ENCODE measurements around the gene IFT122.

The IFT122 gene

DNA sequence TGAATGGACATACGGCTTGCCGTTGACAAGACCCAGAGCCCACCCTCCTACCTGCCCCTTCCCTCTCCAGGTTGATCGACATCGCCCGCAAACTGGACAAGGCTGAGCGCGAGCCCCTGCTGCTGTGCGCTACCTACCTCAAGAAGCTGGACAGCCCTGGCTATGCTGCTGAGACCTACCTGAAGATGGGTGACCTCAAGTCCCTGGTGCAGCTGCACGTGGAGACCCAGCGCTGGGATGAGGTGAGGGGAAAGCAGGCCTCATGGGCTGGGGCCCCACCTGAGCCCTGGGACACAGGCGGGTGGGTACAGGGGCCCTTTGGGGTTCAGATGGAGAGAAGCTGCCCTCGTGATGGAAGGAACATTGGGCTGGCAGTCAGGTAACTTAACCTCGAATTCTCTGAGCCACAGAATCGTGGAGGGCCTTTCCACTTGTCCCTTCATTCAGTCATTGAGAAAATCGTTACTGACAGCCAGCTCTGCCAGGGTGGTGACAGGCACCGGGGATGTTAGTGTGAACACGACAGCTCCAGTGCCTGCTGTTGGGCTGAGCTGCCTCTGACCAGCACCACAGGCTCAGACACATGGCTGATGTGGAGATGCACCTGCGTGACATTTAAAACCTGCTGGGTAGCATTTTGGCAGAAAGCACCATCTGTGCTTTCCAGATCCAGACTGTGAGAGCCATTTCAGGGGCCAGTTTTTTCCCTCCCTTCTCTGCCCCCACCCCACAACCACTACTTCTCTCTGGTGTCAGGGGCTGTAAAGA, 62.8 kb downstream of the IFT122 start:
- TF ChIP-seq, protein P1, sequence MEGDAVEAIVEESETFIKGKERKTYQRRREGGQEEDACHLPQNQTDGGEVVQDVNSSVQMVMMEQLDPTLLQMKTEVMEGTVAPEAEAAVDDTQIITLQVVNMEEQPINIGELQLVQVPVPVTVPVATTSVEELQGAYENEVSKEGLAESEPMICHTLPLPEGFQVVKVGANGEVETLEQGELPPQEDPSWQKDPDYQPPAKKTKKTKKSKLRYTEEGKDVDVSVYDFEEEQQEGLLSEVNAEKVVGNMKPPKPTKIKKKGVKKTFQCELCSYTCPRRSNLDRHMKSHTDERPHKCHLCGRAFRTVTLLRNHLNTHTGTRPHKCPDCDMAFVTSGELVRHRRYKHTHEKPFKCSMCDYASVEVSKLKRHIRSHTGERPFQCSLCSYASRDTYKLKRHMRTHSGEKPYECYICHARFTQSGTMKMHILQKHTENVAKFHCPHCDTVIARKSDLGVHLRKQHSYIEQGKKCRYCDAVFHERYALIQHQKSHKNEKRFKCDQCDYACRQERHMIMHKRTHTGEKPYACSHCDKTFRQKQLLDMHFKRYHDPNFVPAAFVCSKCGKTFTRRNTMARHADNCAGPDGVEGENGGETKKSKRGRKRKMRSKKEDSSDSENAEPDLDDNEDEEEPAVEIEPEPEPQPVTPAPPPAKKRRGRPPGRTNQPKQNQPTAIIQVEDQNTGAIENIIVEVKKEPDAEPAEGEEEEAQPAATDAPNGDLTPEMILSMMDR (IDR thresholded peaks at IDR 0.05; ENCODE audit: low read depth, low read length) = no peak
- no peak overlapping the region; the same call in 1 of the 2 replicates for H3K27ac ChIP-seq

DNA sequence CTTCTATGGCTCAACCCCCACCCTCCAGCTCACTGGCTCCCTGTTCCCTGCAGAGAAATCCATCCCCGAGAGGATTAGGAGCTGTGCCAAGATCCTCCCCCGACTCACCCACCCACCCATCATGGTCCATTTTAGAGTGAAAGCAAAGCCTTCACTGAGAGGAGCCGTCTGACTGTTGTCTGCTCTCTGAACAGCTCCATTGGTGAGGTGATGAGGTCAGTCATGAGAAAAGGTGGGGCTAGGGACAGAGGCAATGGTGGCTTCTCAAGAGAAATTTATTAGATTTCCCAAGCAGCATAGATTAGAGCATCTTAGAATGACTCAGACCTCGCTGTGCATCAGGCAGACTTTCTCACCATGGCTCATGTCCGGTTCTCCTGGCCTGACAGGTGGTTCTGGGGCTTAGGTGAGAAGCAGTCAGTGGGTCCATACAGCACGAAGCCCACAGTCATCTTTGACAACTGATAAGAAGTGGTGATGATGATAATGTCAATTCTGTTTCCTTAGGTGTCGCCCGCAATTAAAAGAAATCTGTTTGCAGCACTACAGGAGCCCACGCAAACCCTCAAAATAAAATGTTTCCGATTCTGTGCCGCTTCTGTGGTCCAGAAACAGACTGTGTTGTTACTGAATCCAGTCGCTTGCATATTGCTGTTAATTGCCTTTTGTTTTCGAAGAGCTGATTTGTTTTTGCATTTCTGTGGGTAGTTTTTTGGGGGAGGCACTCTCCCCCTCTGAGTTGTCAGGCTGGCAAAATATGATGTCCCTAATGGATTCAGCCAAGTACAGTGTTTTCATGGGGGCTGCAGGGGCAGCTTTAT, 63.7 kb downstream of the IFT122 start:
- peak; percentile 64 for DNase-seq
- Histone ChIP-seq H3K4me3 (ENCODE audit: low read depth, low read length) (no peak overlapping the region), H3K36me3 (peaks cover 25% of the 10 kb centered on the region), H3K9me3 (ENCODE audit: severe bottlenecking) (no peaks in the 10 kb centered on the region), H3K27ac (no peak overlapping the region; the same call in 1 of the 2 replicates), H3K27me3 (ENCODE audit: insufficient read depth, low read depth, severe bottlenecking) (no peaks in the 10 kb centered on the region)
- TF ChIP-seq, protein P1 (IDR thresholded peaks at IDR 0.05; ENCODE audit: low read depth, low read length) = no peak

More for the DNA sequence above, 62.8 kb downstream of the IFT122 start:
- Histone ChIP-seq H3K36me3 (peaks cover 21% of the 10 kb centered on the region), H3K27me3 (ENCODE audit: insufficient read depth, low read depth, severe bottlenecking) (no peaks in the 10 kb centered on the region), H3K9me3 (ENCODE audit: severe bottlenecking) (no peaks in the 10 kb centered on the region), H3K4me3 (ENCODE audit: low read depth, low read length) (no peak overlapping the region)
- no peak for DNase-seq

DNA sequence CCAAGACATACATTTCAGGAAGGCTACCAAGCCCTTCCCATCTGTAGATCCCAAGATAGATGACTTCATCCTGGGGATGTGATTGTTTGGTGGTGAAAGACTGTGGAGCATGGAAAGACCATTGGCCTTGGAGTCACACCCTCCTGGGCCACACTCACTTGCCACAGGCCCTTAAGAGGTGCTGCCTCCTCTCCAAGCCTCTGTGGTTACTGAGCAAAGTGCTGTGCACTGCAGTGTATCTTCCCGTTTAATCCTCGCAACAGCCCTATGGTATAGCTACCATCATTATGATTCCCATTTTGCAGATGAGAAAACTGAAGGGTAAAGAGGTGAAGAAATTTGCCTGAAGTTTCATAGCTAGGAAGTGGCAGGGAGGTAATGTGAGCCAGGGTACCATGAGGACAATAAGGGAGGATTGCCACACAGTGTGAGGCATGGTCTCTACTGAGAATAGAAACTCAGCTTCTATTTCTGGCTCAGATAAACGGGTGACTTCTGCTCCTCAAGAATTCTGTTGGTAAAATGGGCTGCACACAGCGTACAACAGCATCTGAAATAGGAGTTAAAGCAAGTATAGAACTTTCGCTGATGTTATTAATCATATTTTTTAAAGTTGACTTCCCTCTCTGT, 64.6 kb downstream of the IFT122 start:
- peaks cover 25% of the 10 kb centered on the region for H3K36me3 ChIP-seq
- H3K4me3 ChIP-seq (ENCODE audit: low read depth, low read length) = no peak overlapping the region
- H3K27me3 ChIP-seq (ENCODE audit: insufficient read depth, low read depth, severe bottlenecking) = no peaks in the 10 kb centered on the region
- no peak overlapping the region for H3K27ac ChIP-seq
- TF ChIP-seq, protein P1 (IDR thresholded peaks at IDR 0.05; ENCODE audit: low read depth, low read length) = no peak
- no peak for DNase-seq
- no peaks in the 10 kb centered on the region for H3K9me3 ChIP-seq (ENCODE audit: severe bottlenecking)

DNA sequence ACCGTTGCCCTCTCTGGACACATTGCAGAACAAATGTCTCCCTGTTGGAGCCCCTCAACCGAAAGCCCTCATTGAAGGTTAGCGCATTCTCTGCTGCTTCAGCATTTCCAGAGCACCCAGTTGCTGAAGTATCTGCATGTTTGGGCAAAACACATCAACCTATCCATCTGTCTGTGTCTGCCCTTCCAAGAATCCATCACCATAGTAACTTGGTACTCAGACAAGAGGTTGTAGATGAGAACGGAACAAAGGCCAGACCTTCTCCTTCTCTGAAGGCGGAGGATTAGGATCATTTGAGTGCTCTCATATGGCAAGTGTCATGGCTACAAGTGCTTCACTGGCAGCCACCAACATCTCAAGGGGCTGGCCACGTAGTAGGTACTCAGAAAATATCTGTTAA, 65.3 kb downstream of the IFT122 start:
- Histone ChIP-seq H3K27me3 (ENCODE audit: insufficient read depth, low read depth, severe bottlenecking) (no peaks in the 10 kb centered on the region), H3K9me3 (ENCODE audit: severe bottlenecking) (no peaks in the 10 kb centered on the region), H3K36me3 (peaks cover 19% of the 10 kb centered on the region), H3K4me3 (ENCODE audit: low read depth, low read length) (no peak overlapping the region), H3K27ac (no peak overlapping the region)
- TF ChIP-seq, protein P1 (IDR thresholded peaks at IDR 0.05; ENCODE audit: low read depth, low read length) = no peak
- DNase-seq = no peak

DNA sequence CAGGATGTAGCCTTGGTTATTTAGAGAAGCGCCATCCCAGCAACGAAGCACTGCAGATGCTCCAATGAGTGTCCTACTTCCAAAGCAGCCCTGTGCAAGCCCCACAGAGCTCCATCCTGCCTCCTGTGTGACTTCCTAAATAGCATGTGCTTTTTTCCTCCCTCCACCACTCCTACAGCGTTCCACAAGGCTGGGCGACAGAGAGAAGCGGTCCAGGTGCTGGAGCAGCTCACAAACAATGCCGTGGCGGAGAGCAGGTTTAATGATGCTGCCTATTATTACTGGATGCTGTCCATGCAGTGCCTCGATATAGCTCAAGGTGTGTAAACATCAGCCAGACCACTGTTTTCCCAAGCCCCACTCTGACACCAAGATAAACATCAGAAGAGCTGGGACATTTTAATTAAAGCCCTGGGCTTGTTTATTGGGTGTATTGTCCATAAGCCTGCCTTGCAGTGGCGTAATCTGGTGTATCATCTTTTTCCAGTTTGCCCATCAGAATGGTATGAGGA, 66.3 kb downstream of the IFT122 start:
- no peak overlapping the region for H3K4me3 ChIP-seq (ENCODE audit: low read depth, low read length)

More for the DNA sequence above, 66.3 kb downstream of the IFT122 start:
- DNase-seq = no peak
- TF ChIP-seq, protein P1 (IDR thresholded peaks at IDR 0.05; ENCODE audit: low read depth, low read length) = no peak
- no peak overlapping the region for H3K27ac ChIP-seq
- no peaks in the 10 kb centered on the region for H3K9me3 ChIP-seq (ENCODE audit: severe bottlenecking)
- peaks cover 14% of the 10 kb centered on the region for H3K36me3 ChIP-seq
- H3K27me3 ChIP-seq (ENCODE audit: insufficient read depth, low read depth, severe bottlenecking) = no peaks in the 10 kb centered on the region

Data from WERI-Rb-1 (cell line).